GM18858 (cell line): ENCODE results near the gene PCDH18.

Source experiments
- ATAC-seq: cut with Tn5 transposase; IDR thresholded peaks from one replicate; pipeline ENCODE4 v1.9.1; 2021; ENCODE audit not compliant: unreplicated experiment

The PCDH18 gene

GRCh38 chr4:137470806-137471205 lies 61.5 kb downstream of the PCDH18 start:
- no peak for ATAC-seq
